GM23338 (cell line): ENCODE data around the gene GTF3C2. TPM values are rescaled to one million over a fixed set of nuclear protein-coding genes. Genes with fewer than 3 reads are reported as not detected.

Source experiments
- ATAC-seq: fragments of 200-7000 bp; cut with Tn5 transposase; 3 replicates; pipeline ENCODE4 v1.9.1; 2020
- DNase-seq: peaks from one replicate; pipeline ENCODE4 v3.0.0-alpha.2; 2015; ENCODE audit warnings: low spot score
- H2AFZ ChIP-seq: fragments of 200-600 bp; sonication (generic); 2 replicates; pipeline ENCODE4 v1.8.0; 2016; ENCODE audit warnings: antibody characterized with exemption, mild to moderate bottlenecking, moderate library complexity
- H3F3A ChIP-seq: fragments of 200-600 bp; sonication (generic); replicated peaks from 2 replicates; pipeline ENCODE4 v1.8.0; 2017; ENCODE audit warnings: antibody characterized with exemption, mixed run types, low read depth
- H3K27ac ChIP-seq: fragments of 200-600 bp; sonication (generic); 2 replicates; pipeline ENCODE4 v1.6.1; 2016; ENCODE audit warnings: low read depth
- H3K27me3 ChIP-seq: fragments of 200-600 bp; sonication (generic); 2 replicates; pipeline ENCODE4 v1.8.0; 2016; ENCODE audit warnings: mild to moderate bottlenecking, mixed run types, moderate library complexity; ENCODE audit not compliant: insufficient read depth
- H3K36me3 ChIP-seq: fragments of 200-600 bp; sonication (generic); 2 replicates; pipeline ENCODE4 v1.8.0; 2016; ENCODE audit warnings: mild to moderate bottlenecking; ENCODE audit not compliant: insufficient read depth
- H3K4me1 ChIP-seq: fragments of 200-600 bp; sonication (generic); 2 replicates; pipeline ENCODE4 v1.8.0; 2016; ENCODE audit warnings: mild to moderate bottlenecking, moderate library complexity; ENCODE audit not compliant: insufficient read depth
- H3K4me2 ChIP-seq: fragments of 200-600 bp; sonication (generic); 2 replicates; pipeline ENCODE4 v1.7.1; 2017; ENCODE audit warnings: mixed run types
- H3K4me3 ChIP-seq: fragments of 200-600 bp; sonication (generic); 2 replicates; pipeline ENCODE4 v1.6.1; 2016; ENCODE audit warnings: mixed run types
- H3K79me2 ChIP-seq: fragments of 200-600 bp; sonication (generic); replicated peaks from 2 replicates; pipeline ENCODE4 v1.8.0; 2017; ENCODE audit warnings: mild to moderate bottlenecking; ENCODE audit not compliant: insufficient read depth
- H3K9me2 ChIP-seq: fragments of 200-600 bp; sonication (generic); 2 replicates; pipeline ENCODE4 v1.8.0; 2017; ENCODE audit not compliant: insufficient read depth
- H4K20me1 ChIP-seq: fragments of 200-600 bp; sonication (generic); replicated peaks from 2 replicates; pipeline ENCODE4 v1.8.0; 2017; ENCODE audit warnings: mild to moderate bottlenecking; ENCODE audit not compliant: insufficient read depth
- H3K27ac Mint-ChIP-seq: 2 replicates; pipeline ENCODE4 v1.8.0; 2020; ENCODE audit warnings: inconsistent platforms, mild to moderate bottlenecking, moderate library complexity, mixed read lengths
- H3K27me3 Mint-ChIP-seq: 3 replicates; pipeline ENCODE4 v1.8.0; 2022; ENCODE audit warnings: low read depth, mild to moderate bottlenecking, moderate library complexity, mixed read lengths, inconsistent platforms; ENCODE audit not compliant: insufficient read depth, poor library complexity
- H3K36me3 Mint-ChIP-seq: 3 replicates; pipeline ENCODE4 v1.8.0; 2021; ENCODE audit warnings: low read depth, mild to moderate bottlenecking, inconsistent platforms, moderate library complexity, mixed read lengths
- H3K4me1 Mint-ChIP-seq: 3 replicates; pipeline ENCODE4 v1.8.0; 2020; ENCODE audit warnings: mild to moderate bottlenecking, inconsistent platforms, mixed read lengths
- H3K4me3 Mint-ChIP-seq: 3 replicates; pipeline ENCODE4 v1.8.0; 2021; ENCODE audit warnings: moderate library complexity, mild to moderate bottlenecking, inconsistent platforms, mixed read lengths
- H3K9me3 Mint-ChIP-seq: 3 replicates; pipeline ENCODE4 v1.8.0; 2020; ENCODE audit warnings: moderate library complexity, mild to moderate bottlenecking, inconsistent platforms, mixed read lengths
- CREB1 ChIP-seq: fragments of 250-450 bp; sonication (Bioruptor Pico); IDR thresholded peaks from 2 replicates; pipeline ENCODE4 v1.5.0; 2020; ENCODE audit warnings: low read depth, mild to moderate bottlenecking, moderate library complexity
- EZH2 ChIP-seq: fragments of 200-600 bp; sonication (generic); IDR thresholded peaks from one replicate; pipeline ENCODE4 v1.8.0; 2017; ENCODE audit warnings: antibody characterized with exemption, mild to moderate bottlenecking, low read depth; ENCODE audit not compliant: unreplicated experiment
- EZH2phosphoT487 ChIP-seq: fragments of 200-600 bp; sonication (generic); IDR thresholded peaks from one replicate; pipeline ENCODE4 v1.8.1; 2018; ENCODE audit warnings: antibody characterized with exemption; ENCODE audit not compliant: unreplicated experiment
- JUNB ChIP-seq: IDR thresholded peaks from one replicate; pipeline ENCODE4 v1.6.1; 2016; ENCODE audit warnings: antibody characterized with exemption; ENCODE audit not compliant: unreplicated experiment
- NANOG ChIP-seq: IDR thresholded peaks from 2 replicates; pipeline ENCODE4 v1.6.1; 2016; ENCODE audit warnings: antibody characterized with exemption, borderline replicate concordance
- STAT1 ChIP-seq: IDR thresholded peaks from one replicate; pipeline ENCODE4 v1.6.1; 2016; ENCODE audit warnings: antibody characterized with exemption; ENCODE audit not compliant: unreplicated experiment
- ZNF114 ChIP-seq: fragments of 250-450 bp; sonication (Bioruptor Pico); IDR thresholded peaks from 2 replicates; pipeline ENCODE4 v1.5.0; 2020; ENCODE audit warnings: mild to moderate bottlenecking, moderate library complexity
- polyA plus RNA-seq: library from polyadenylated mRNA; unstranded; fragments of >200 nt; fragmentation: Nextera tagmentation; extraction: Ambion mirVana; gene quantifications from 2 replicates; pipeline ENCODE4 v1.2.1, GENCODE V29; 2016
- total RNA-seq: library from RNA; depleted of rRNA; stranded (reverse); fragments of >200 nt; shearing (Covaris generic); gene quantifications from 2 replicates; pipeline ENCODE4 v1.2.3, GENCODE V29; 2014
- TF ChIP-seq, protein P1 (sequence below): fragments of 250-450 bp; sonication (Bioruptor Pico); IDR thresholded peaks from 2 replicates; pipeline ENCODE4 v1.5.0; 2020; ENCODE audit warnings: mild to moderate bottlenecking, moderate library complexity
- TF ChIP-seq, protein P2 (sequence below): IDR thresholded peaks from one replicate; pipeline ENCODE4 v1.6.1; 2018; ENCODE audit warnings: antibody characterized with exemption; ENCODE audit not compliant: unreplicated experiment
- TF ChIP-seq, protein P3 (sequence below), 2 experiments: fragments of 200-600 bp in 1 of 2; sonication (generic) in 1 of 2; conservative IDR thresholded peaks; 2 replicates each; pipeline versions ENCODE4 v1.5.1 to v1.6.1; 2016 to 2017; ENCODE audit warnings: antibody characterized with exemption in 2 of 2, low read depth in 2 of 2, mild to moderate bottlenecking in 2 of 2, moderate library complexity in 1 of 2
- TF ChIP-seq, protein P4 (sequence below): IDR thresholded peaks from 2 replicates; pipeline ENCODE4 v1.6.1; 2016; ENCODE audit warnings: antibody characterized with exemption

Gene GTF3C2
- total and polyA plus RNA-seq, 2 experiments from 2014 or later, result 69.1 to 118 TPM

DNA sequence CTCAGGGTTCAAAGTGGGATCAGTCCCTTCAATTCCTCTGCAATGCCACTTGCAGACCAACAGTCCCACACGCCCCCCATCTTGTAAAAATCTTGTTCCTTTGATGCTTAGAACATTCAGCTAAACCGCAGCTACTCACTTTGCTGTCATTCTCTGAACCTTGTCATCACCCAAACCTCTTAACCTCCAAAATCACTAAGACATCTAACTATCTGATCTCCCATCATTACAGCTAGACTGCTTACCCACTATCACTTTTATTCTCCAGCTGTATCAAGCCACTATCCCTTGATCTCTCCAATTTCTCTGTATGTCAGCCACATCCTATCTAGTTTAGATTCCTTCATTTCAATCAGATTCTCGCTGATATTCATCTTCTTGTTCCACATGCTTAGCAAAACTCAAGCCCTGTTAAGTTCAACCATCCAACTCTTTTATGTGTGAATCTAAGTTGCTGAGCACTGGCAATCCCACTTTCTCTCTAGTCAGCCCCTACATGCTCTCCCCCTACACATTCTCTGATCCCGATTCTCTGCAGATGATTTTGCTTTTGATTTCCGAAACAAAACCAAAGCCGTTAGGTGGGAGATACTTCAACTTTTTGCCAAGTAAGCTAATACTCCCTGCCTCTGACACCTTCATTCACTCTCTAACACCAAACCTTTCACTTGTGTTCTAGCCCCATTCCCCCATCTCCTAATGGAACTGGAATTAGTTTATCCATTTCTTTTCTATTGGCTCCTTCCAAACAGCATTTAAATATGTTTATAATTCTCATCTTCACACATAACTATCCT, 4.6 kb downstream of the GTF3C2 start (continued):
- TF ChIP-seq STAT1 (no peak), ZNF114 (no peak), JUNB (no peak), EZH2phosphoT487 (no peak)
- TF ChIP-seq, protein P1, sequence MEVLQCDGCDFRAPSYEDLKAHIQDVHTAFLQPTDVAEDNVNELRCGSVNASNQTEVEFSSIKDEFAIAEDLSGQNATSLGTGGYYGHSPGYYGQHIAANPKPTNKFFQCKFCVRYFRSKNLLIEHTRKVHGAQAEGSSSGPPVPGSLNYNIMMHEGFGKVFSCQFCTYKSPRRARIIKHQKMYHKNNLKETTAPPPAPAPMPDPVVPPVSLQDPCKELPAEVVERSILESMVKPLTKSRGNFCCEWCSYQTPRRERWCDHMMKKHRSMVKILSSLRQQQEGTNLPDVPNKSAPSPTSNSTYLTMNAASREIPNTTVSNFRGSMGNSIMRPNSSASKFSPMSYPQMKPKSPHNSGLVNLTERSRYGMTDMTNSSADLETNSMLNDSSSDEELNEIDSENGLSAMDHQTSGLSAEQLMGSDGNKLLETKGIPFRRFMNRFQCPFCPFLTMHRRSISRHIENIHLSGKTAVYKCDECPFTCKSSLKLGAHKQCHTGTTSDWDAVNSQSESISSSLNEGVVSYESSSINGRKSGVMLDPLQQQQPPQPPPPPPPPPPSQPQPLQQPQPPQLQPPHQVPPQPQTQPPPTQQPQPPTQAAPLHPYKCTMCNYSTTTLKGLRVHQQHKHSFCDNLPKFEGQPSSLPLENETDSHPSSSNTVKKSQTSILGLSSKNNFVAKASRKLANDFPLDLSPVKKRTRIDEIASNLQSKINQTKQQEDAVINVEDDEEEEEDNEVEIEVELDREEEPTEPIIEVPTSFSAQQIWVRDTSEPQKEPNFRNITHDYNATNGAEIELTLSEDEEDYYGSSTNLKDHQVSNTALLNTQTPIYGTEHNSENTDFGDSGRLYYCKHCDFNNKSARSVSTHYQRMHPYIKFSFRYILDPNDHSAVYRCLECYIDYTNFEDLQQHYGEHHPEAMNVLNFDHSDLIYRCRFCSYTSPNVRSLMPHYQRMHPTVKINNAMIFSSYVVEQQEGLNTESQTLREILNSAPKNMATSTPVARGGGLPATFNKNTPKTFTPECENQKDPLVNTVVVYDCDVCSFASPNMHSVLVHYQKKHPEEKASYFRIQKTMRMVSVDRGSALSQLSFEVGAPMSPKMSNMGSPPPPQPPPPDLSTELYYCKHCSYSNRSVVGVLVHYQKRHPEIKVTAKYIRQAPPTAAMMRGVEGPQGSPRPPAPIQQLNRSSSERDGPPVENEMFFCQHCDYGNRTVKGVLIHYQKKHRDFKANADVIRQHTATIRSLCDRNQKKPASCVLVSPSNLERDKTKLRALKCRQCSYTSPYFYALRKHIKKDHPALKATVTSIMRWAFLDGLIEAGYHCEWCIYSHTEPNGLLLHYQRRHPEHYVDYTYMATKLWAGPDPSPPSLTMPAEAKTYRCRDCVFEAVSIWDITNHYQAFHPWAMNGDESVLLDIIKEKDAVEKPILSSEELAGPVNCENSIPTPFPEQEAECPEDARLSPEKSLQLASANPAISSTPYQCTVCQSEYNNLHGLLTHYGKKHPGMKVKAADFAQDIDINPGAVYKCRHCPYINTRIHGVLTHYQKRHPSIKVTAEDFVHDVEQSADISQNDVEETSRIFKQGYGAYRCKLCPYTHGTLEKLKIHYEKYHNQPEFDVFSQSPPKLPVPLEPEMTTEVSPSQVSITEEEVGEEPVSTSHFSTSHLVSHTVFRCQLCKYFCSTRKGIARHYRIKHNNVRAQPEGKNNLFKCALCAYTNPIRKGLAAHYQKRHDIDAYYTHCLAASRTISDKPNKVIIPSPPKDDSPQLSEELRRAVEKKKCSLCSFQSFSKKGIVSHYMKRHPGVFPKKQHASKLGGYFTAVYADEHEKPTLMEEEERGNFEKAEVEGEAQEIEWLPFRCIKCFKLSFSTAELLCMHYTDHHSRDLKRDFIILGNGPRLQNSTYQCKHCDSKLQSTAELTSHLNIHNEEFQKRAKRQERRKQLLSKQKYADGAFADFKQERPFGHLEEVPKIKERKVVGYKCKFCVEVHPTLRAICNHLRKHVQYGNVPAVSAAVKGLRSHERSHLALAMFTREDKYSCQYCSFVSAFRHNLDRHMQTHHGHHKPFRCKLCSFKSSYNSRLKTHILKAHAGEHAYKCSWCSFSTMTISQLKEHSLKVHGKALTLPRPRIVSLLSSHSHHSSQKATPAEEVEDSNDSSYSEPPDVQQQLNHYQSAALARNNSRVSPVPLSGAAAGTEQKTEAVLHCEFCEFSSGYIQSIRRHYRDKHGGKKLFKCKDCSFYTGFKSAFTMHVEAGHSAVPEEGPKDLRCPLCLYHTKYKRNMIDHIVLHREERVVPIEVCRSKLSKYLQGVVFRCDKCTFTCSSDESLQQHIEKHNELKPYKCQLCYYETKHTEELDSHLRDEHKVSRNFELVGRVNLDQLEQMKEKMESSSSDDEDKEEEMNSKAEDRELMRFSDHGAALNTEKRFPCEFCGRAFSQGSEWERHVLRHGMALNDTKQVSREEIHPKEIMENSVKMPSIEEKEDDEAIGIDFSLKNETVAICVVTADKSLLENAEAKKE (CRISPR knock-in tag), result no peak

DNA sequence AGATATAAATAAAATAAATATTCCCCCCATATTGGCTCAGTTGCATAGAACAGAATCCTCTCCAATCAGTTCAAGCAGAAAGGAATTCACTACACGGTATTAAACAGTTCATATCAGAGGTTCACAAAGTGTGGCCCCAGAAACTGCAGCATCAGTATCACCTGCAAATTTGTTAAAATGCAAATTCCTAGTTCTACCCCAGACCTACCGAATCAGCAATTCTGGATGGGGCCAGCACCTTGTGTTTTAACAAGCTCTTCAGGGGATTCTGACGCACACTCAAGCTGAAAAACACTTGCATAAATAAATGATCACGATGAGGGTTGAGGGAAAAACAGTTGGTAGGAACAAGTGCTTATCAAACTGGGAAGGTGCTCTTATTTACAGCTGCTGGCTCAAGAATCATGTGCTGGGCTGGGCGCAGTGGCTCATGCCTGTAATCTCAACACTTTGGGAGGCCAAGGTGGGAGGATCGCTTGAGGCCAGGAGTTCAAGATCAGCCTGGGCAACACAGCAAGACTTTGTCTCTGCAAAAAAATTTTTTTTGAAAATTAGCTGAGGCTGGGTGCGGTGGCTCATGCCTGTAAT, 6.4 kb downstream of the GTF3C2 start:
- Histone ChIP-seq H3K4me3 (no peak overlapping the region), H3K27me3 (no peaks in the 10 kb centered on the region), H3K9me2 (no peaks in the 10 kb centered on the region), H3K27ac (peak overlapping the region; percentile 19; the same call in 1 of the 2 replicates), H3K4me2 (no peak overlapping the region), H3K79me2 (peaks cover 100% of the 10 kb centered on the region), H3F3A (peaks cover 4% of the 10 kb centered on the region; the same call in 1 of the 2 replicates), H4K20me1 (peaks cover 42% of the 10 kb centered on the region), H3K4me1 (peaks cover 36% of the 10 kb centered on the region), H2AFZ (no peak overlapping the region), H3K36me3 (peaks cover 7% of the 10 kb centered on the region; the same call in 1 of the 2 replicates)
- H3K36me3 Mint-ChIP-seq, result peaks cover 21% of the 10 kb centered on the region
- ATAC-seq (no peak), DNase-seq (no peak)
- H3K27ac Mint-ChIP-seq, result peak overlapping the region; percentile 48; the same call in 1 of the 2 replicates
- H3K4me3 Mint-ChIP-seq, result no peak overlapping the region
- no peaks in the 10 kb centered on the region for H3K9me3 Mint-ChIP-seq
- peaks cover 25% of the 10 kb centered on the region for H3K4me1 Mint-ChIP-seq
- peaks cover 2% of the 10 kb centered on the region for H3K27me3 Mint-ChIP-seq
- no peak for TF ChIP-seq JUNB
- TF ChIP-seq, protein P2, sequence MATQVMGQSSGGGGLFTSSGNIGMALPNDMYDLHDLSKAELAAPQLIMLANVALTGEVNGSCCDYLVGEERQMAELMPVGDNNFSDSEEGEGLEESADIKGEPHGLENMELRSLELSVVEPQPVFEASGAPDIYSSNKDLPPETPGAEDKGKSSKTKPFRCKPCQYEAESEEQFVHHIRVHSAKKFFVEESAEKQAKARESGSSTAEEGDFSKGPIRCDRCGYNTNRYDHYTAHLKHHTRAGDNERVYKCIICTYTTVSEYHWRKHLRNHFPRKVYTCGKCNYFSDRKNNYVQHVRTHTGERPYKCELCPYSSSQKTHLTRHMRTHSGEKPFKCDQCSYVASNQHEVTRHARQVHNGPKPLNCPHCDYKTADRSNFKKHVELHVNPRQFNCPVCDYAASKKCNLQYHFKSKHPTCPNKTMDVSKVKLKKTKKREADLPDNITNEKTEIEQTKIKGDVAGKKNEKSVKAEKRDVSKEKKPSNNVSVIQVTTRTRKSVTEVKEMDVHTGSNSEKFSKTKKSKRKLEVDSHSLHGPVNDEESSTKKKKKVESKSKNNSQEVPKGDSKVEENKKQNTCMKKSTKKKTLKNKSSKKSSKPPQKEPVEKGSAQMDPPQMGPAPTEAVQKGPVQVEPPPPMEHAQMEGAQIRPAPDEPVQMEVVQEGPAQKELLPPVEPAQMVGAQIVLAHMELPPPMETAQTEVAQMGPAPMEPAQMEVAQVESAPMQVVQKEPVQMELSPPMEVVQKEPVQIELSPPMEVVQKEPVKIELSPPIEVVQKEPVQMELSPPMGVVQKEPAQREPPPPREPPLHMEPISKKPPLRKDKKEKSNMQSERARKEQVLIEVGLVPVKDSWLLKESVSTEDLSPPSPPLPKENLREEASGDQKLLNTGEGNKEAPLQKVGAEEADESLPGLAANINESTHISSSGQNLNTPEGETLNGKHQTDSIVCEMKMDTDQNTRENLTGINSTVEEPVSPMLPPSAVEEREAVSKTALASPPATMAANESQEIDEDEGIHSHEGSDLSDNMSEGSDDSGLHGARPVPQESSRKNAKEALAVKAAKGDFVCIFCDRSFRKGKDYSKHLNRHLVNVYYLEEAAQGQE, result no peak
- TF ChIP-seq, protein P3, sequence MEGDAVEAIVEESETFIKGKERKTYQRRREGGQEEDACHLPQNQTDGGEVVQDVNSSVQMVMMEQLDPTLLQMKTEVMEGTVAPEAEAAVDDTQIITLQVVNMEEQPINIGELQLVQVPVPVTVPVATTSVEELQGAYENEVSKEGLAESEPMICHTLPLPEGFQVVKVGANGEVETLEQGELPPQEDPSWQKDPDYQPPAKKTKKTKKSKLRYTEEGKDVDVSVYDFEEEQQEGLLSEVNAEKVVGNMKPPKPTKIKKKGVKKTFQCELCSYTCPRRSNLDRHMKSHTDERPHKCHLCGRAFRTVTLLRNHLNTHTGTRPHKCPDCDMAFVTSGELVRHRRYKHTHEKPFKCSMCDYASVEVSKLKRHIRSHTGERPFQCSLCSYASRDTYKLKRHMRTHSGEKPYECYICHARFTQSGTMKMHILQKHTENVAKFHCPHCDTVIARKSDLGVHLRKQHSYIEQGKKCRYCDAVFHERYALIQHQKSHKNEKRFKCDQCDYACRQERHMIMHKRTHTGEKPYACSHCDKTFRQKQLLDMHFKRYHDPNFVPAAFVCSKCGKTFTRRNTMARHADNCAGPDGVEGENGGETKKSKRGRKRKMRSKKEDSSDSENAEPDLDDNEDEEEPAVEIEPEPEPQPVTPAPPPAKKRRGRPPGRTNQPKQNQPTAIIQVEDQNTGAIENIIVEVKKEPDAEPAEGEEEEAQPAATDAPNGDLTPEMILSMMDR (conservative IDR thresholded peaks at IDR 0.05; ENCODE audit: low read depth in 2 of 2), result no peak
- no peak for TF ChIP-seq EZH2phosphoT487
- no peak for TF ChIP-seq ZNF114
- no peak for TF ChIP-seq EZH2
- no peak for TF ChIP-seq CREB1 (CRISPR knock-in tag)
- no peak for TF ChIP-seq NANOG
- TF ChIP-seq, protein P4, sequence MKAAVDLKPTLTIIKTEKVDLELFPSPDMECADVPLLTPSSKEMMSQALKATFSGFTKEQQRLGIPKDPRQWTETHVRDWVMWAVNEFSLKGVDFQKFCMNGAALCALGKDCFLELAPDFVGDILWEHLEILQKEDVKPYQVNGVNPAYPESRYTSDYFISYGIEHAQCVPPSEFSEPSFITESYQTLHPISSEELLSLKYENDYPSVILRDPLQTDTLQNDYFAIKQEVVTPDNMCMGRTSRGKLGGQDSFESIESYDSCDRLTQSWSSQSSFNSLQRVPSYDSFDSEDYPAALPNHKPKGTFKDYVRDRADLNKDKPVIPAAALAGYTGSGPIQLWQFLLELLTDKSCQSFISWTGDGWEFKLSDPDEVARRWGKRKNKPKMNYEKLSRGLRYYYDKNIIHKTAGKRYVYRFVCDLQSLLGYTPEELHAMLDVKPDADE, result no peak
